Trophoblast cell (in vitro differentiated cells and primary cell): ENCODE data around the gene ZC3H18.

Experiments
- DNase-seq, 2 donors: peaks; one replicate each; pipeline ENCODE4 v3.0.0-alpha.2; 2016
- H2AFZ ChIP-seq: 2 replicates; pipeline ENCODE4 v1.6.1; 2013; ENCODE audit warnings: low read length, moderate library complexity, mild to moderate bottlenecking; ENCODE audit not compliant: insufficient read depth, poor library complexity
- H2AK5ac ChIP-seq: 2 replicates; pipeline ENCODE4 v1.6.1; 2013; ENCODE audit warnings: mild to moderate bottlenecking, low read length
- H2BK120ac ChIP-seq: 2 replicates; pipeline ENCODE4 v1.6.1; 2013; ENCODE audit warnings: low read length, mild to moderate bottlenecking, moderate library complexity; ENCODE audit not compliant: insufficient read depth, poor library complexity
- H2BK12ac ChIP-seq: 2 replicates; pipeline ENCODE4 v1.6.1; 2013; ENCODE audit warnings: mild to moderate bottlenecking, low read length, moderate library complexity
- H2BK5ac ChIP-seq: 2 replicates; pipeline ENCODE4 v1.6.1; 2013; ENCODE audit warnings: low read length, low read depth, moderate library complexity, mild to moderate bottlenecking; ENCODE audit not compliant: poor library complexity
- H3K14ac ChIP-seq: 2 replicates; pipeline ENCODE4 v1.6.1; 2013; ENCODE audit warnings: mild to moderate bottlenecking, low read length
- H3K18ac ChIP-seq: 2 replicates; pipeline ENCODE4 v1.6.1; 2013; ENCODE audit warnings: mild to moderate bottlenecking, low read length
- H3K23ac ChIP-seq: 2 replicates; pipeline ENCODE4 v1.6.1; 2013; ENCODE audit warnings: low read length
- H3K27ac ChIP-seq: 2 replicates; pipeline ENCODE4 v1.5.1; 2013; ENCODE audit warnings: low read depth, mild to moderate bottlenecking, inconsistent platforms, low read length, moderate library complexity
- H3K27me3 ChIP-seq: 2 replicates; pipeline ENCODE4 v1.6.1; 2013; ENCODE audit warnings: inconsistent platforms, mild to moderate bottlenecking, low read length, moderate library complexity; ENCODE audit not compliant: insufficient read depth
- H3K36me3 ChIP-seq, 2 experiments: 1 replicate in 1 of 2; 2 replicates in 1 of 2; pipeline ENCODE4 v1.6.1; 2013; ENCODE audit warnings: low read length in 2 of 2, mild to moderate bottlenecking in 2 of 2, moderate library complexity in 1 of 2; ENCODE audit not compliant: insufficient read depth in 2 of 2, control insufficient read depth in 1 of 2
- H3K4ac ChIP-seq: 2 replicates; pipeline ENCODE4 v1.6.1; 2013; ENCODE audit warnings: low read depth, mild to moderate bottlenecking, low read length, moderate library complexity
- H3K4me1 ChIP-seq, 2 experiments: 1 replicate in 1 of 2; 2 replicates in 1 of 2; pipeline ENCODE4 v1.6.1; 2013; ENCODE audit warnings: low read length in 2 of 2, mild to moderate bottlenecking in 2 of 2, moderate library complexity in 1 of 2; ENCODE audit not compliant: insufficient read depth in 2 of 2, control insufficient read depth in 1 of 2
- H3K4me2 ChIP-seq: 2 replicates; pipeline ENCODE4 v1.6.1; 2013; ENCODE audit warnings: inconsistent platforms, mild to moderate bottlenecking, low read length, moderate library complexity
- H3K4me3 ChIP-seq: 2 replicates; pipeline ENCODE4 v1.5.1; 2013; ENCODE audit warnings: mild to moderate bottlenecking, low read depth, low read length, inconsistent platforms
- H3K79me1 ChIP-seq: one replicate; pipeline ENCODE4 v1.6.1; 2013; ENCODE audit warnings: low read length
- H3K79me2 ChIP-seq: 2 replicates; pipeline ENCODE4 v1.6.1; 2013; ENCODE audit warnings: low read length, mild to moderate bottlenecking; ENCODE audit not compliant: control insufficient read depth, insufficient read depth, poor library complexity
- H3K9ac ChIP-seq: 2 replicates; pipeline ENCODE4 v1.6.1; 2013; ENCODE audit warnings: mild to moderate bottlenecking, low read length
- H3K9me3 ChIP-seq: 2 replicates; pipeline ENCODE4 v1.6.1; 2013; ENCODE audit warnings: low read depth, mild to moderate bottlenecking, control low read depth, inconsistent platforms, low read length; ENCODE audit not compliant: insufficient read depth
- H4K12ac ChIP-seq: 2 replicates; pipeline ENCODE4 v1.6.1; 2013; ENCODE audit warnings: low read depth, mild to moderate bottlenecking, low read length, moderate library complexity
- H4K8ac ChIP-seq: 2 replicates; pipeline ENCODE4 v1.6.1; 2013; ENCODE audit warnings: low read depth, mild to moderate bottlenecking, low read length, moderate library complexity
- H4K91ac ChIP-seq: one replicate; pipeline ENCODE4 v1.6.1; 2013; ENCODE audit warnings: low read depth, mild to moderate bottlenecking, low read length, moderate library complexity
- WGBS: extraction: QIAGEN DNeasy Blood & Tissue Kit; methylation state at CpG from one replicate; pipeline ENCODE4 v1.1.7; 2013; ENCODE audit warnings: missing lambda C conversion rate; ENCODE audit not compliant: insufficient read length, insufficient coverage; ENCODE audit errors: extremely low coverage; 5-methylcytosine and 5-hydroxymethylcytosine counted together

ZC3H18 gene

DNA sequence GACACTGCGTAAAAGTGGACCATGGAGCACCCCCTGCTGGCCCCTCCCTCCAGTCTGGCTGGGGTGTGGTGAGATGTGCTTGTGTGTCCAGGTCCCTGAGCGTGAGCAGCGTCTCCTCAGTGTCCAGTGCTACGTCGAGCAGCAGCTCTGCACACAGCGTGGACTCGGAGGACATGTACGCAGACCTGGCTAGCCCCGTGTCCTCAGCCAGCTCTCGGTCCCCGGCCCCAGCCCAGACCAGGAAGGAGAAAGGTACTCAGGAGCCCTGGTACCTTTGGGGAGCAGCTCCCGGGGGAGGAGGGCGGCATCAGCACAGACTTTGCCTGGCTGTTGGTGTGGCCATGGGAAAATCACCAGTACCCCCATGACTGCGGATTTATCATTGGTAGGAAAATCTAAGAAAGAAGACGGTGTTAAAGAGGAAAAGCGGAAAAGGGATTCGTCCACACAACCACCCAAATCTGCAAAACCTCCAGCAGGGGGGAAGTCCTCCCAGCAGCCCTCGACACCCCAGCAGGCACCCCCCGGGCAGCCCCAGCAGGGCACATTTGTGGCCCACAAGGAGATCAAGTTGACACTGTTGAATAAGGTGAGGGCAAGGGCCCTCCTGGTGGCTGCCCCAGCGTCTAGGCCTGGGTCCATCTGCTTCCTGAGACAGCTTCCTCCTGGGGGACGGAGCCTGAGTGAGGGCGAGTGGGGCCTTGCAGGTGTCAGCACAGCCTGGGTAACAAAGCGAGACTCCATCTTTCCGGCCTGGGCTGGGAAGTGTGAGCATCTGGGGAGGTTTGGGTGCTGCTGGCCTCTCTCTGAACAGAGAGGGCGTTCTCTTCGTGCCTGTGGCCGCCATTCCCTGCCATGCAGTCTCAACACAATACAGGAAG lies 57.6 kb downstream of the ZC3H18 start:
- H3K4me2 ChIP-seq = no peak overlapping the region
- no peaks in the 10 kb centered on the region for H3K79me2 ChIP-seq
- no peak overlapping the region for H4K91ac ChIP-seq
- DNase-seq = no peak
- no peak overlapping the region for H2AFZ ChIP-seq
- peaks cover 80 to 82% of the 10 kb centered on the region in 2 experiments for H3K36me3 ChIP-seq
- no peak overlapping the region for H2AK5ac ChIP-seq
- no peak overlapping the region for H4K8ac ChIP-seq
- no peaks in the 10 kb centered on the region for H3K79me1 ChIP-seq
- H3K4ac ChIP-seq = no peak overlapping the region
- no peak overlapping the region for H3K4me3 ChIP-seq
- no peaks in the 10 kb centered on the region for H3K4me1 ChIP-seq
- H3K14ac ChIP-seq = no peak overlapping the region
- H3K23ac ChIP-seq = no peak overlapping the region
- H2BK12ac ChIP-seq = no peak overlapping the region
- no peak overlapping the region for H3K9ac ChIP-seq
- no CpG with 5 or more reads among the region's 27 CpGs for WGBS
- H3K18ac ChIP-seq = no peak overlapping the region
- H3K9me3 ChIP-seq = no peaks in the 10 kb centered on the region
- no peak overlapping the region for H2BK5ac ChIP-seq
- no peak overlapping the region for H3K27ac ChIP-seq
- no peaks in the 10 kb centered on the region for H3K27me3 ChIP-seq
- H2BK120ac ChIP-seq = no peak overlapping the region
- H4K12ac ChIP-seq = no peak overlapping the region

DNA sequence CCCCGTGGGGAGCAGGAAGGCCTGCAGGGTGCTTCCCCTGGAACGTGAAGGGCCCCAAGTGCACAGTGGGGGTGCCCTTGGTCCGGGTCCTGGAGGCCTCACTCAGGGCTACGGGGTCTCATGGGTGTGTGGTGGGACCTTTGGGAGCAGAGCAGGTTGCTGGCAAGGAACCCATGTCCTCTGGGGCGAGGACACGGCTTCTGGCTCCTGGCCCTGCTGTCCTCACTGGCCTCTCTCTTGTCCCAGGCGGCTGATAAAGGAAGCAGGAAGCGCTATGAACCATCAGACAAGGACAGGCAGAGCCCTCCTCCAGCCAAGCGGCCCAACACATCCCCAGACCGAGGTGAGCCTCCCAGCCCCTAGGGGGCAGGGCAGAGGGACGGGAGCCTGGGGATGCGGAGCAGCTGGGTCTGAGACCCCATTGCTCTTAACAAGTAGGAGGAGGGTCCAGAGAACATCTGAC lies 58.3 kb downstream of the ZC3H18 start:
- DNase-seq = peak in 1 of 2 donors; percentile 16
- H3K27me3 ChIP-seq = no peaks in the 10 kb centered on the region
- H3K23ac ChIP-seq = no peak overlapping the region
- no peak overlapping the region for H3K4ac ChIP-seq
- H2AFZ ChIP-seq = no peak overlapping the region
- no peaks in the 10 kb centered on the region for H3K9me3 ChIP-seq
- H3K14ac ChIP-seq = no peak overlapping the region
- no peak overlapping the region for H3K4me3 ChIP-seq
- H2AK5ac ChIP-seq = no peak overlapping the region
- H3K18ac ChIP-seq = no peak overlapping the region
- no CpG with 5 or more reads among the region's 12 CpGs for WGBS
- no peak overlapping the region for H2BK12ac ChIP-seq
- H4K91ac ChIP-seq = no peak overlapping the region
- H2BK5ac ChIP-seq = no peak overlapping the region
- H4K12ac ChIP-seq = no peak overlapping the region
- no peaks in the 10 kb centered on the region for H3K79me2 ChIP-seq
- peaks cover 76 to 80% of the 10 kb centered on the region in 2 experiments for H3K36me3 ChIP-seq
- no peak overlapping the region for H3K9ac ChIP-seq
- H3K4me2 ChIP-seq = no peak overlapping the region
- no peak overlapping the region for H3K27ac ChIP-seq
- no peaks in the 10 kb centered on the region for H3K79me1 ChIP-seq
- peak overlapping the region; percentile 6 for H4K8ac ChIP-seq
- H2BK120ac ChIP-seq = no peak overlapping the region
- peaks cover under 1 to 2% of the 10 kb centered on the region in 2 experiments for H3K4me1 ChIP-seq

DNA sequence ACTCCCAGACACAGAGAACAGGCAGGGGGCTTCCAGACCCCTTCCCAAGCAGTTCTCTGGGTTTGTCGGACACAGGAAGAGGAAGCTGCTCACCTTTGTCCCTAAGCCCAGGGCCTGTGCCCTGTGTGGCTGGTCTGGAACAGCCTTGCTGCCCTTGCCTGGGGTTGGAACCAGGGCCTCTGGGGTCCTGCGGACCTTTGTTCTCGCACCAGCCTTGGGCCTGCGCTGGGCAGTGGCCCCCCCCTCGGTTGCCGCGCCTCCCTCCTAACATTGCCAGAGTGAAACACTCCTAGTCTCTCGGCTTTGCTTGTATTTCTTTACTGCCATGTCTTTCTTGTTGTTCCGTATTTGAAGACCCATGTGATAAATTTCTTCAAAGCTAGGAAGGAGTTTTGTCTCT lies 59.6 kb downstream of the ZC3H18 start:
- no CpG with 5 or more reads among the region's 9 CpGs for WGBS

DNA sequence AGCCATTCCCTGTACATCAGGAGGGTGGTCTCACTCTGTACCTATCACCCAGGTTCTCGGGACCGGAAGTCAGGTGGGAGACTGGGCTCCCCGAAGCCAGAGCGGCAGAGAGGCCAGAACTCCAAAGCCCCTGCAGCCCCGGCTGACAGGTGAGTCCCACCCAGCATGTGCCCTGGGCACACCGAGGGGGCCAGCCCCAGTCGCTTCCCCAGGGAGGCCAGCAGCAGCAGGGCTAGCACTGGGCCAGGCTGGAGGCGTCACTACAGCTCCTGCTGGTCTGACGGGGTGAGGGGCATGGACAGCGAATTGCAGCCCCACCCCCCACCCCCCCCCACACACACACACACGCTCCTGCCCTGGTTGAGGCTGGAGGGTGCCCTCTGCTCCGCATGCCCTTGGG lies 60.2 kb downstream of the ZC3H18 start:
- H3K14ac ChIP-seq = no peak overlapping the region
- no peak overlapping the region for H3K4me3 ChIP-seq
- no peak overlapping the region for H3K9ac ChIP-seq
- no peak overlapping the region for H2AK5ac ChIP-seq
- no peak overlapping the region for H3K4ac ChIP-seq
- peaks cover 19% of the 10 kb centered on the region in 2 experiments for H3K4me1 ChIP-seq
- no peak overlapping the region for H2BK12ac ChIP-seq
- peaks cover 14% of the 10 kb centered on the region for H3K79me1 ChIP-seq
- H3K27ac ChIP-seq = no peak overlapping the region
- no peak overlapping the region for H3K18ac ChIP-seq
- H2AFZ ChIP-seq = no peak overlapping the region
- no peak overlapping the region for H4K91ac ChIP-seq
- H2BK5ac ChIP-seq = no peak overlapping the region
- WGBS = no CpG with 5 or more reads among the region's 12 CpGs
- peaks cover 57 to 61% of the 10 kb centered on the region in 2 experiments for H3K36me3 ChIP-seq
- no peak overlapping the region for H3K23ac ChIP-seq
- no peak overlapping the region for H3K4me2 ChIP-seq
- H4K8ac ChIP-seq = no peak overlapping the region
- H3K9me3 ChIP-seq = no peaks in the 10 kb centered on the region
- H3K79me2 ChIP-seq = no peaks in the 10 kb centered on the region
- DNase-seq = no peak
- no peak overlapping the region for H2BK120ac ChIP-seq
- H4K12ac ChIP-seq = no peak overlapping the region
- H3K27me3 ChIP-seq = no peaks in the 10 kb centered on the region

More for the DNA sequence above, 59.6 kb downstream of the ZC3H18 start:
- H2AFZ ChIP-seq = no peak overlapping the region
- no peak overlapping the region for H3K9ac ChIP-seq
- no peak overlapping the region for H3K27ac ChIP-seq
- no peak overlapping the region for H4K12ac ChIP-seq
- H4K8ac ChIP-seq = no peak overlapping the region
- H3K4ac ChIP-seq = no peak overlapping the region
- H3K79me2 ChIP-seq = no peaks in the 10 kb centered on the region
- DNase-seq = no peak
- H2BK5ac ChIP-seq = no peak overlapping the region
- H3K27me3 ChIP-seq = no peaks in the 10 kb centered on the region
- H2AK5ac ChIP-seq = no peak overlapping the region
- no peak overlapping the region for H3K23ac ChIP-seq
- H3K18ac ChIP-seq = no peak overlapping the region
- no peak overlapping the region for H2BK120ac ChIP-seq
- no peak overlapping the region for H3K4me3 ChIP-seq
- H3K79me1 ChIP-seq = peaks cover 11% of the 10 kb centered on the region
- no peak overlapping the region for H3K14ac ChIP-seq
- H3K4me1 ChIP-seq = peaks cover 13 to 14% of the 10 kb centered on the region in 2 experiments
- peaks cover 63 to 67% of the 10 kb centered on the region in 2 experiments for H3K36me3 ChIP-seq
- no peak overlapping the region for H2BK12ac ChIP-seq
- no peak overlapping the region for H3K4me2 ChIP-seq
- no peaks in the 10 kb centered on the region for H3K9me3 ChIP-seq
- H4K91ac ChIP-seq = no peak overlapping the region
